Forelimb muscle (tissue), 1 donor: ENCODE results near the gene ABCC6. TPM values are rescaled to one million over a fixed set of nuclear protein-coding genes. Genes with fewer than 3 reads are reported as not detected.
"Not testable (repeated sequence)": the region's sequence is repeated elsewhere in the genome, so short reads cannot be mapped to it uniquely, and the experiment has no call there.

Experiments
- DNase-seq: peaks from one replicate; pipeline ENCODE4 v3.0.0-alpha.2; 2013; ENCODE audit warnings: low read depth
- polyA plus RNA-seq: library from polyadenylated mRNA; unstranded; fragments of 120-200 nt; gene quantifications from one replicate; pipeline ENCODE4 v1.2.1, GENCODE V29; 2013; ENCODE audit not compliant: insufficient read length

Gene ABCC6
- 1.3 TPM for polyA plus RNA-seq

- DNase-seq = not testable (repeated sequence)
Observed at GRCh38 chr16:16222850-16223661, at the start of gene ABCC6. ABCC6 (minus strand) TSS chr16:16223494; CDS start chr16:16223434, 60 bp downstream.

GRCh38 chr16:16272573-16273221, 49.4 kb upstream of the ABCC6 start:
- DNase-seq = not testable (repeated sequence)

- not testable (repeated sequence) for DNase-seq
Observed at GRCh38 chr16:16271658-16272057, 48.4 kb upstream of the ABCC6 start.

DNA sequence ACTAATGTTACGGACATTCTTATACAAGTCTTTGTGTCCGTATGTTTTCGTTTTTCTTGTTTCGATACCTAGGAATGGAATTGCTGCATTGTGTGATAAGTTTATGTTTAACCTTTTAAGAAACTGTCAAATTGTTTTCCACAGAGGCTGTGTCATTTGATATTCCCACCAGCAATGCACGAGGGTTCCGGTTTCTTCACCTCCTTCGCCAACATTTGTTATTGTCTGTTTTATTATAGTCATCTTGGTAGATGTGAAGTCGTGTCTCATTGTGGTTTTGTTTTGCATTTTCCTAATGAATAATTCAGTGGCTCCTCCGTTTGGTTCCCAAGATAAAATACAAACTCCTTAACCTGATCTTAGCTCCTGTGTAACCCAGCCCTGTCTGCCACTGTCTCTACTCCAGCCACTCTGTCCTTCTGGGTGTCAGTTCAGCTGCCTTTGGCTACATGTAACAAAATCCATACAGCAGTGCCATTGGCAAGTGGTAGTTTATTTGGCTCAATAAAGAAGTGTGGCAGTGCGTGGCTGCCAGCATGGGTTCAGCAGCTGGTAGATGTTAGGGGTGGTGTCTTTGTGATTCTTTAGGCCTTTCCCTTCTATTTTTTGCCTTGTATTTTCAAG, 45.0 kb upstream of the ABCC6 start:
- not testable (repeated sequence) for DNase-seq

DNA sequence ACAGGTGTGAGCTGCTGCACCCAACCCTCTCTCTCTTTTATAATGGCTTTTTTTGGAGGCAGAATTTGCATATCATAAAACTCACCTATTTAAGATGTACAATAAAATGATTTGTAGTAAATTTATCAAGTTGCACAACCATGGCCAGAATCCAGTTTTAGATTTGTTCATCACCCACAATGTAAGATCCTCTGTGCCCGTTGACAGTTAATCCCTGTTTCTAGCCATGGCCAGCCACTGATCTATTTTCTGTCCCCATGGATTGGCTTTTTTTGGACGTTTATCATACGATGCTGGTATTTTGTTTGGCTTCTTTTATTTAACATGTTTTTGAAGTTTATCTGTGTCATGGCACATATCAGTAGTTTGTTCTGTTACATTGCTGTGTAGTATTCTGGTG, 44.4 kb upstream of the ABCC6 start:
- DNase-seq = not testable (repeated sequence)

DNA sequence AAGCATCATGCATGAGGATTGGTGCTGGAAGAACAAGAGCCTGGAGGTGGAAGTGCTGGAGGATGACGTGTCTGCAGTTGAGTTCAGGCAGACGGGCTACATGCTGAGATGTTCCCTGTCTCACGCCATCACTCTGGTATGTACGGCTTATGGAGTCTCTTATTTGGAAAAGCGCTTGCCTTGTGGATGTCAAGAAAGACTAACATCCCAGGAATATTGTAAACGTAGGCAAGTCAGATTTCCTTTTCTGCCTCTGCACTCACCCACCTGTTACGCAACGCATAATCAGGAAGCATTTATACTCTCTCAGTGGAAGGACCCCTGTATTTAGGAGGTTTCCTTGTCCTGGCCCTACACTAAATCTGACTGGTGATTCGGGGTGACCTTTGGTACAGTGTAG, 41.8 kb upstream of the ABCC6 start:
- DNase-seq = not testable (repeated sequence)

DNA sequence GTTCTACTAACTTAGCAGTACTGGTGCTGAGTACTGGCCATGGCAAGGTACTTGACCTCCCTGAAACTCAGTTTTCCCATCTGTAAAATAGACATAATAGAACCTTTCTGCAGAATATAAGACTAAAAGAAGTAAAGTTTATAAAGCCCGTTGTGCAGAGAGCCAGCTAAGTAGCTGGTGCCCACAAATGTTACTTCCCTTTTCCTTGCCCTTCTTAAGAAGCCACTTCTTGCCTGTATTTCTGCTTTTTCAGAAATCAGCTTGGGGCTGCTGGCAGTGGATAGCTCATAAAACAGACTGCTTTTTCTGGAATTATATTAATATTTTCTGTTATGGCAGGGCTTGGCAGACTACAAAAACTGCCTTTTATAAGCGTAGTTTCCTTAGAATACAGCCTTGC, 40.7 kb upstream of the ABCC6 start:
- DNase-seq = not testable (repeated sequence)

- DNase-seq = not testable (repeated sequence)
Observed at GRCh38 chr16:16262954-16263555, 39.8 kb upstream of the ABCC6 start.

- DNase-seq = not testable (repeated sequence)
Observed at GRCh38 chr16:16259971-16260370, 36.7 kb upstream of the ABCC6 start.

DNA sequence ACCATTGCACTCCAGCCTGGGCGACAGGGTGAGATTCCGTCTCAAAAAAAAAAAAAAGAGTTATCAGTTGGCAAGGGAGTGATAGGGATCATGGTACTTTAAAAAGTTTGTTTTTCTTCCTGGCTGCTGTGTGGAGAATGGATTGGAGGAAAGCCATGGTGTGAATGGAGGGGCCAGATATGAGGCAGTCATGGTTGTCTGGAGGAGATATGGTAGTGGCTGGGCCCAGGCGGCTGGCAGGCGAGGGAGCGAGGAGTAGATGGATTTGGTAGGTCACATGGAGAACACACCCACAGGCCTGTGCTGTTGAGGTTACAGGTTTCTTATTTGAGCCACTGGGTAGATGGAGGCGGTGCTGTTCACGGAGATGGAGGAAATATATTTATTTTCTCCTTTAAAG, 35.5 kb upstream of the ABCC6 start:
- not testable (repeated sequence) for DNase-seq

- not testable (repeated sequence) for DNase-seq
Observed at GRCh38 chr16:16257301-16257923, 34.1 kb upstream of the ABCC6 start.

- DNase-seq = not testable (repeated sequence)
Observed at GRCh38 chr16:16252377-16252776, 29.1 kb upstream of the ABCC6 start.

DNA sequence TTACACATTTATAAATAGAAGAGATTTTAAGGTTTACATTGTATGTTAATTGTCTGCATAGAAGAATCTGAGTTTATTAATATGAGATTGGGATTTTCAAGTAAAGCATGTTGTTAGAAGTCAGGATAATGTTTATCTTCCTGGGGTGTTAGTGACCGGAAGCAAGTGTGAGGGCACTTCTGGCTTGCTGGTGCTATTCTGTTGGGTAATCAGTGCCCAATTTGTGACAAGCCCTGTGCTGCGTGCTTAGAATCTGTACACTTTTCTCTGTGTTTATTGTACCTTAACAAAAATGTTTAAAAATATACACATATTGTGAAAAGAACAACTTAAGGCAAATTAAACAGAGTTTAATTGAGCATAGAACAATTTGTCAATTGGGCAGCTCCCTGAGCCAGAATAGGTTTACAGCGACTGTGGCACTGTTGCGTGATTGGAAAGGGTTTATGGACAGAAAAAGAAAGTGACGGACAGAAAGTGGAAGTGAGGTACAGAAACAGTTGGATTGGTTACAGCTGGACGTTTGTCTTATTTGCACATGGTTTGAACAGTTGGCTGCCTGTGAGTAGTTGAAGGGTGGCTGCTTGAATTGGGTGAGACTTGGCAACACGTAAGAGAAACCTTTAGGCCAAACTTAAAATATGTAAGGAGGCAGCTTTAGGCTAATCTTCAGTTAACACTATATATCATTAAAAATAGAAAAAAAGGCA, 26.5 kb upstream of the ABCC6 start:
- not testable (repeated sequence) for DNase-seq

- DNase-seq = not testable (repeated sequence)
Observed at GRCh38 chr16:16247439-16247838, 24.1 kb upstream of the ABCC6 start.

DNA sequence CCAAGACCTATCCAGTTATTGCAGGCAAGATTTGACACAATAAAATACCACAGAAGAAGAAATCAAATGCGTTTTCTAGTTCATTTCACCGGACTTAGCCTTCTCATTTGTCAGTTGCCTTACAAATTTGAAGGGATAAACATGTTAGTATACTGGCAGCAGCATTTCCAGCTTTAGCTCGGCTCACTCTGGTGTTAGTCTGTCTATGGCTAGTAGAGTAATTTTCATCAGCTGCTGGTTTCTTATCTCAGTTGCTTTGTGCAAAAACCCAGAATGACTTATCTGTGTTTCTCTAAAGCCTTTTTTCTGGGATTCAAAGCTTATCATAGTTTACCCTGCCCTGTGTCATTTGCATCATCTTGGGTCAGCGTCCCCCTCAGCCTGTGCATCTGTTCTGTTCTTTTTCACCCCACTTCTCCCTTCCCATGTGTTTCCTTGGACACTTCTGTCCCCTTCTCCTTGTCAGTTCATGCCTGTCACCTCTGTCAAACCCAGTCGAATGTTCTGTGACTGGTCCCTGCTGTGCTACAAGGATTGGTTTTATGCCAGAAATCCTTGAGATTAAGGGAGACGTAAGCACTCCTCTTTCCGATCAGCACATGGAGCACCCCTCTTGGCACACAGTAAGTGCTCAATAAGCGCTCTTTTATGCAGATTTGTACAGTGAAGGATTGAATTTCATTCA, 23.4 kb upstream of the ABCC6 start:
- DNase-seq = not testable (repeated sequence)

DNA sequence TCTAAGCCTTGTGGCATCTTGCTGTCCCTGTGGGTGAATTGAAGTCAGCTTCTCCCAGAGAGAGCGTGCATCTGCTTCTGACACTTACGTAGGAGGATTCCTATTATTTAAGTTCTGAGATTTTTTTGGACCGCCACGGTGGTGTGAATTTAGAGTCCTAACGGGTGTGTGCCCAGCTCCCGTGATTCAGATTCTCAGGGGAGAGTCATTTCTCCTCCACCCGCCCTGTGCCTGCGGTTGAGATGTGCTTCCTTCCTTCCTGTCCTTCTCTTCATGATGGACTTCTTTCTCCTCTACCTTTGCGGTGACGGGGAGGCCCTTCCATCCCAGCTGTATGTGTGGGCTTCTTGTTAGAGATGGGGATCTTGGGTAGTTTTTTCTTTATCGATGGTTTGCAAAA, 20.6 kb upstream of the ABCC6 start:
- not testable (repeated sequence) for DNase-seq

GRCh38 chr16:16240667-16241066, 17.4 kb upstream of the ABCC6 start:
- DNase-seq = not testable (repeated sequence)

GRCh38 chr16:16237738-16238137, 14.4 kb upstream of the ABCC6 start:
- DNase-seq = not testable (repeated sequence)

DNA sequence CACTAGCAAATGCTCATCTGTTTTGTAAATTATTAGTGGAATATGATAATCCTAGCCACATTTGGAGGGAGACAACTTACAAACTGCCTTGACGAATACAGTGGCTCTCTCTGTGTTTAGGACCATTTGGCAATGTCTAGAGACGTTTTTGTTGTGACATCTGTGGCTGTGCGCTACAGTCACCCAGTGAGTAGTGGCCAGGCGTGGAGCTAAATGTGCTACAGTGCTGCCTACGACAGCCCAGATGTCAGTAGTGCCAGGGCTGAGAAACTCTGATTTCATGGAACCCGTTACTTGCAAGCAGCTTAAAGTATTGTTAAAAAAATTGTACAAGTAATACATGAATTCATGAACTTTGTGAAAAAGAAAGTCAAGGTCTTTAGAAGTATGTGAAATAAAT, 13.8 kb upstream of the ABCC6 start:
- DNase-seq = not testable (repeated sequence)

DNA sequence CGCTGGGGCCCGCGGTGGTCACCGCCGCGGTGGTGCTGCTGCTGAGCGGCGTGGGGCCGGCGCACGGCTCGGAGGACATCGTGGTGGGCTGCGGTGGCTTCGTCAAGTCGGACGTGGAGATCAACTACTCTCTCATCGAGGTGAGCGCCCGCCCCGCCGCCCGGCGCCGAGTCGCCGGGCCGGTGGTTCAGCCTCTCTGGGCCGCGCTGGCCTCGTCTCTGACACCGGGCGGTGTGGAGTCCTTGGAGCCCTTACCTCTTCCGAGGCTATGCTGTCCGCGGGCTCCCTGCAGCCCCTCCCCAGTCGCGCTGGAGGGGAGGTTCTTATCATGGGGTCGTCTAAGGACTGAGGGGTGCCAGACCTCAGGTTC, 9.4 kb upstream of the ABCC6 start:
- DNase-seq = not testable (repeated sequence)
